Metanephros (tissue), 1 donor: ENCODE results near the gene CHST2. TPM values are rescaled to one million over a fixed set of nuclear protein-coding genes. Genes with fewer than 3 reads are reported as not detected.

Experiments used
- total RNA-seq: library from RNA; depleted of rRNA; stranded (reverse); fragments of >200 nt; gene quantifications from one replicate; pipeline ENCODE4 v1.2.3, GENCODE V29; 2014

CHST2 gene
- 56.3 TPM for total RNA-seq

GRCh38 chr3:143119009-143119914, at the start of gene CHST2:
Gene CHST2 (plus strand): TSS chr3:143119771. CDS start chr3:143120817, 1,046 bp downstream.

Other genes starting within 250 kb of the CHST2 start
- 6.0 TPM for gene PCOLCE2, start 230.7 kb upstream of the CHST2 start, total RNA-seq
- 0.12 TPM for gene PAQR9, start 156.1 kb upstream of the CHST2 start, total RNA-seq
- gene U2SURP, start 118.2 kb upstream of the CHST2 start, total RNA-seq = 78.6 TPM